ENCODE data around the gene FUT9.

FUT9 gene

GRCh38 chr6:96015518-96016333 lies at the start of gene FUT9:
TSS of gene FUT9 (plus strand) at chr6:96015974. CDS start at chr6:96203156, 187,182 bp downstream.
- peak; percentile 76 for DNase-seq

GRCh38 chr6:95967594-95967993 lies 48.2 kb upstream of the FUT9 start:
- DNase-seq: no peak

GRCh38 chr6:95973976-95974375 lies 41.8 kb upstream of the FUT9 start:
- no peak for DNase-seq

GRCh38 chr6:95978230-95978629 lies 37.5 kb upstream of the FUT9 start:
- no peak for DNase-seq

- no peak for DNase-seq
Measured at GRCh38 chr6:95991906-95992305, 23.9 kb upstream of the FUT9 start.

- no peak for DNase-seq
Measured at GRCh38 chr6:95994151-95994550, 21.6 kb upstream of the FUT9 start.

- DNase-seq: no peak
Measured at GRCh38 chr6:95998133-95998532, 17.6 kb upstream of the FUT9 start.

- no peak for DNase-seq
Measured at GRCh38 chr6:96001891-96002575, 13.7 kb upstream of the FUT9 start.

GRCh38 chr6:96002576-96002910 lies 13.2 kb upstream of the FUT9 start:
- no peak for DNase-seq

- no peak for DNase-seq
Measured at GRCh38 chr6:96002912-96003311, 12.9 kb upstream of the FUT9 start.

GRCh38 chr6:96007663-96008062 lies 8.1 kb upstream of the FUT9 start:
- no peak for DNase-seq

GRCh38 chr6:96013531-96013930 lies 2.2 kb upstream of the FUT9 start:
- no peak for DNase-seq

GRCh38 chr6:96014846-96015517 lies 792 bp upstream of the FUT9 start:
- DNase-seq: peak; percentile 66

- no peak for DNase-seq
Measured at GRCh38 chr6:96016334-96017069, 728 bp downstream of the FUT9 start.

GRCh38 chr6:96017070-96017359 lies 1.2 kb downstream of the FUT9 start:
- no peak for DNase-seq

GRCh38 chr6:96022225-96022624 lies 6.5 kb downstream of the FUT9 start:
- no peak for DNase-seq

- DNase-seq: no peak
Measured at GRCh38 chr6:96032661-96033060, 16.9 kb downstream of the FUT9 start.

GRCh38 chr6:96051555-96051954 lies 35.8 kb downstream of the FUT9 start:
- no peak for DNase-seq

GRCh38 chr6:96058082-96058481 lies 42.3 kb downstream of the FUT9 start:
- no peak for DNase-seq

- DNase-seq: no peak
Measured at GRCh38 chr6:96059586-96059985, 43.8 kb downstream of the FUT9 start.

GRCh38 chr6:96060249-96060648 lies 44.5 kb downstream of the FUT9 start:
- DNase-seq: no peak

- no peak for DNase-seq
Measured at GRCh38 chr6:96065213-96065612, 49.4 kb downstream of the FUT9 start.

- no peak for DNase-seq
Measured at GRCh38 chr6:96066376-96066775, 50.6 kb downstream of the FUT9 start.

GRCh38 chr6:96073555-96073954 lies 57.8 kb downstream of the FUT9 start:
- DNase-seq: no peak

All from NCI-H1694 (cell line).